Gastroesophageal sphincter (tissue), 3 donors: Measurements from ENCODE around the gene CCNB3.

Experiments
- CTCF ChIP-seq, 4 experiments: fragments of 200-600 bp in 2 of 4; fragments of 450-650 bp in 2 of 4; sonication (generic) in 1 of 4; IDR thresholded peaks; one replicate each; pipeline ENCODE4 v1.5.1; 2017 to 2019; ENCODE audit warnings: antibody characterized with exemption in 4 of 4, mild to moderate bottlenecking in 2 of 4, moderate library complexity in 2 of 4
- EP300 ChIP-seq: sonication (generic); formaldehyde crosslinking; IDR thresholded peaks from one replicate; pipeline ENCODE4 v1.6.1; 2017; ENCODE audit warnings: antibody characterized with exemption, mild to moderate bottlenecking

- TF ChIP-seq CTCF (IDR thresholded peaks at IDR 0.05), result no peak
- TF ChIP-seq EP300, result no peak
Measured at GRCh38 chrX:50206753-50207152, 2.2 kb downstream of the CCNB3 start.
